ENCODE results near the gene ENHO. TPM values are rescaled to one million over a fixed set of nuclear protein-coding genes. Genes with fewer than 3 reads are reported as not detected.

Gene ENHO
- total and polyA plus RNA-seq, 2 of the 8 experiments (the other 6 are each of a cell fraction or from before 2014, with no cell fraction given): 12.2 to 49.4 TPM

- POLR2A ChIA-PET (ENCODE audit: partially characterized antibody): no interaction called here
- Histone ChIP-seq H3K4ac (replicated peaks; ENCODE audit: insufficient read length, low read depth, low read length) (no peak overlapping the region), H2BK5ac (ENCODE audit: low read depth, low read length) (no peak overlapping the region), H3K18ac (ENCODE audit: extremely low read depth, low read length) (no peak overlapping the region), H4K91ac (replicated peaks; ENCODE audit: insufficient read length, low read length) (no peak overlapping the region), H3K9ac (replicated peaks in 1 of 4; ENCODE audit: extremely low read depth in 1 of 4, low read depth in 3 of 4, low read length in 3 of 4) (no peak overlapping the region), H4K5ac (ENCODE audit: insufficient read length, low read depth, low read length) (no peak overlapping the region), H3K23ac (ENCODE audit: insufficient read length) (no peak overlapping the region), H3K36me3 (ENCODE audit: control insufficient read depth in 2 of 4, insufficient read depth in 4 of 4, low read length in 3 of 4) (no peaks in the 10 kb centered on the region), H2BK15ac (ENCODE audit: low read length) (no peak overlapping the region), H3K4me2 (ENCODE audit: insufficient read depth in 1 of 2, low read depth in 2 of 2, low read length in 2 of 2) (no peak overlapping the region), H3K27ac (ENCODE audit: low read depth, low read length) (no peak overlapping the region), H2BK20ac (ENCODE audit: low read length) (no peak overlapping the region), H3K27me3 (replicated peaks in 1 of 4; ENCODE audit: control insufficient read depth in 3 of 4, extremely low read depth in 1 of 4, insufficient read depth in 3 of 4, low read length in 3 of 4) (no peaks in the 10 kb centered on the region), H3K23me2 (ENCODE audit: low read depth, low read length) (no peaks in the 10 kb centered on the region), H2AFZ (ENCODE audit: low read length) (no peak overlapping the region), H2BK12ac (ENCODE audit: low read depth, low read length) (no peak overlapping the region), H3K9me3 (ENCODE audit: insufficient read depth in 2 of 2, low read depth in 1 of 2, low read length in 1 of 2) (no peaks in the 10 kb centered on the region), H2BK120ac (replicated peaks; ENCODE audit: low read depth, low read length) (no peak overlapping the region), H4K20me1 (replicated peaks in 1 of 2; ENCODE audit: control insufficient read depth in 1 of 2, insufficient read depth in 2 of 2, low read length in 2 of 2) (no peaks in the 10 kb centered on the region), H3K79me2 (ENCODE audit: control insufficient read depth in 1 of 2, insufficient read depth in 2 of 2, low read length in 2 of 2) (no peaks in the 10 kb centered on the region), H3K79me1 (ENCODE audit: low read depth, low read length) (no peaks in the 10 kb centered on the region), H3K56ac (replicated peaks; ENCODE audit: insufficient read length, low read depth, low read length) (no peak overlapping the region), H3K4me1 (replicated peaks in 1 of 4; ENCODE audit: control insufficient read depth in 3 of 4, insufficient read depth in 4 of 4, low read length in 3 of 4) (peaks cover 5 to 18% (median 10%) of the 10 kb centered on the region in 4 experiments), H3K4me3 (ENCODE audit: extremely low read depth in 1 of 4, insufficient read depth in 2 of 4, low read depth in 3 of 4, low read length in 4 of 4) (no peak overlapping the region), H2AK5ac (ENCODE audit: low read depth, low read length) (no peak overlapping the region), H4K8ac (ENCODE audit: extremely low read depth, insufficient read depth, low read length) (no peak overlapping the region), H3K14ac (ENCODE audit: insufficient read length) (no peak overlapping the region)
- TF ChIP-seq HDAC2 (IDR thresholded peaks at IDR 0.05; ENCODE audit: borderline replicate concordance in 1 of 2, low read depth in 2 of 2, low read length in 2 of 2): no peak
- TF ChIP-seq TCF12 (IDR thresholded peaks at IDR 0.05; ENCODE audit: low read depth, low read length): no peak
- TF ChIP-seq CREB1 (IDR thresholded peaks at IDR 0.05): no peak
- TF ChIP-seq EP300 (IDR thresholded peaks at IDR 0.05; ENCODE audit: borderline replicate concordance in 1 of 2, low read depth in 2 of 2, low read length in 2 of 2): no peak
- no peak for TF ChIP-seq SRF (IDR thresholded peaks at IDR 0.05; ENCODE audit: low read depth, low read length)
- no peak for TF ChIP-seq HDAC6 (IDR thresholded peaks at IDR 0.05; ENCODE audit: low read depth, low read length)
- CTCF ChIA-PET (ENCODE audit: partially characterized antibody): interaction anchor here (0.9 to 8.0 kb wide), 12 partner anchors 9 to 103 kb away, joined by 3 to 90 read pairs (median 6); no protein-coding TSS in a partner anchor
- 90% methylated on average over 5 of the region's 5 CpGs; no CpG with 5 or more reads in 1 of the 2 experiments for WGBS, 2 experiments (ENCODE audit: extremely low coverage in 1 of 2, insufficient coverage in 1 of 2, insufficient read length in 1 of 2, insufficient replicate concordance in 2 of 2, low coverage in 1 of 2, low lambda C conversion rate in 2 of 2, missing lambda C conversion rate in 1 of 2)
- FAIRE-seq (no peak), DNase-seq (ENCODE audit: low read depth in 1 of 2, low spot score in 2 of 2) (no peak)
These were observed 15.2 kb downstream of the ENHO start for GRCh38 chr9:34507556-34507955.
